ENCODE results near the gene VEZF1. TPM values are rescaled to one million over a fixed set of nuclear protein-coding genes. Genes with fewer than 3 reads are reported as not detected.

VEZF1 gene
- total and polyA plus RNA-seq, 2 of the 8 experiments (the other 6 are each of a cell fraction or from before 2014, with no cell fraction given): 28.9 to 61.9 TPM

GRCh38 chr17:58001461-58002124 lies 13.5 kb upstream of the VEZF1 start:
- H3K18ac ChIP-seq (ENCODE audit: extremely low read depth, low read length): no peak overlapping the region
- H3K4me3 ChIP-seq (ENCODE audit: extremely low read depth in 1 of 4, insufficient read depth in 2 of 4, low read depth in 3 of 4, low read length in 4 of 4): no peak overlapping the region
- POLR2A ChIA-PET (ENCODE audit: partially characterized antibody): interaction anchor here (1.2 to 28.0 kb wide), 14 partner anchors 8 to 139 kb away, joined by 3 to 672 read pairs (median 4); partner anchors contain the start of genes DYNLL2, MRPS23 and VEZF1
- peaks cover 0 to 11% (median 4%) of the 10 kb centered on the region in 4 experiments; a peak in 4 of 7 replicates for H3K4me1 ChIP-seq (replicated peaks in 1 of 4; ENCODE audit: control insufficient read depth in 3 of 4, insufficient read depth in 4 of 4, low read length in 3 of 4)
- H3K36me3 ChIP-seq (ENCODE audit: control insufficient read depth in 2 of 4, insufficient read depth in 4 of 4, low read length in 3 of 4): peaks cover 13 to 75% (median 46%) of the 10 kb centered on the region in 4 experiments
- no peak overlapping the region for H2BK15ac ChIP-seq (ENCODE audit: low read length)
- H4K8ac ChIP-seq (ENCODE audit: extremely low read depth, insufficient read depth, low read length): no peak overlapping the region
- 92% methylated on average over 1 of the region's 1 CpG; no CpG with 5 or more reads in 1 of the 2 experiments for WGBS, 2 experiments (ENCODE audit: extremely low coverage in 1 of 2, insufficient coverage in 1 of 2, insufficient read length in 1 of 2, insufficient replicate concordance in 2 of 2, low coverage in 1 of 2, low lambda C conversion rate in 2 of 2, missing lambda C conversion rate in 1 of 2)
- TF ChIP-seq CBX8 (IDR thresholded peaks at IDR 0.05; ENCODE audit: borderline replicate concordance, low read depth, low read length): no peak
- TF ChIP-seq EP300 (IDR thresholded peaks at IDR 0.05; ENCODE audit: borderline replicate concordance in 1 of 2, low read depth in 2 of 2, low read length in 2 of 2): no peak
- no peak for TF ChIP-seq HDAC6 (IDR thresholded peaks at IDR 0.05; ENCODE audit: low read depth, low read length)
- TF ChIP-seq BRCA1 (IDR thresholded peaks at IDR 0.05; ENCODE audit: low read depth, low read length): no peak
- TF ChIP-seq KDM1A (IDR thresholded peaks at IDR 0.05; ENCODE audit: borderline replicate concordance, low read length): no peak
- TF ChIP-seq CREB1 (IDR thresholded peaks at IDR 0.05): no peak
- TF ChIP-seq ASH2L (IDR thresholded peaks at IDR 0.05; ENCODE audit: low read length): no peak
- peak; percentile 32; the same call in 1 of the 2 replicates for TF ChIP-seq POLR2AphosphoS5 (IDR thresholded peaks at IDR 0.05; ENCODE audit: low read depth, low read length)
- no peak for TF ChIP-seq RBBP5 (IDR thresholded peaks at IDR 0.05; ENCODE audit: borderline replicate concordance, low read depth, low read length)
- no peak for TF ChIP-seq CHD2 (IDR thresholded peaks at IDR 0.05; ENCODE audit: low read length)
- peak in 1 of 2 experiments; percentile 60; a peak in 1 of 3 replicates for TF ChIP-seq POLR2A (IDR thresholded peaks at IDR 0.05; ENCODE audit: control extremely low read depth in 1 of 2, low read depth in 2 of 2, low read length in 2 of 2)
- H3K27me3 ChIP-seq (replicated peaks in 1 of 4; ENCODE audit: control insufficient read depth in 3 of 4, extremely low read depth in 1 of 4, insufficient read depth in 3 of 4, low read length in 3 of 4): no peaks in the 10 kb centered on the region
- H3K14ac ChIP-seq (ENCODE audit: insufficient read length): no peak overlapping the region
- H3K23me2 ChIP-seq (ENCODE audit: low read depth, low read length): peaks cover 6% of the 10 kb centered on the region
- H2BK5ac ChIP-seq (ENCODE audit: low read depth, low read length): no peak overlapping the region
- no peak overlapping the region for H3K4me2 ChIP-seq (ENCODE audit: insufficient read depth in 1 of 2, low read depth in 2 of 2, low read length in 2 of 2)
- no peaks in the 10 kb centered on the region for H3K9me3 ChIP-seq (ENCODE audit: insufficient read depth in 2 of 2, low read depth in 1 of 2, low read length in 1 of 2)
- CTCF ChIA-PET (ENCODE audit: partially characterized antibody): interaction anchor here (0.8 to 15.0 kb wide), 13 partner anchors 8 to 168 kb away, joined by 3 to 384 read pairs (median 4); partner anchors contain the start of gene MRPS23
- no peak for FAIRE-seq
- H3K23ac ChIP-seq (ENCODE audit: insufficient read length): no peak overlapping the region
- H3K79me1 ChIP-seq (ENCODE audit: low read depth, low read length): no peaks in the 10 kb centered on the region; the same call in 1 of the 2 replicates
- H2AK5ac ChIP-seq (ENCODE audit: low read depth, low read length): no peak overlapping the region
- H4K20me1 ChIP-seq (replicated peaks in 1 of 2; ENCODE audit: control insufficient read depth in 1 of 2, insufficient read depth in 2 of 2, low read length in 2 of 2): peaks cover 11 to 15% of the 10 kb centered on the region in 2 experiments
- H2AFZ ChIP-seq (ENCODE audit: low read length): no peak overlapping the region
- H2BK120ac ChIP-seq (replicated peaks; ENCODE audit: low read depth, low read length): no peak overlapping the region
- no peak overlapping the region for H4K91ac ChIP-seq (replicated peaks; ENCODE audit: insufficient read length, low read length)
- H3K56ac ChIP-seq (replicated peaks; ENCODE audit: insufficient read length, low read depth, low read length): no peak overlapping the region
- H3K79me2 ChIP-seq (ENCODE audit: control insufficient read depth in 1 of 2, insufficient read depth in 2 of 2, low read length in 2 of 2): peaks cover 11 to 51% of the 10 kb centered on the region in 2 experiments
- no peak overlapping the region for H2BK20ac ChIP-seq (ENCODE audit: low read length)
- H2BK12ac ChIP-seq (ENCODE audit: low read depth, low read length): no peak overlapping the region
- H4K5ac ChIP-seq (ENCODE audit: insufficient read length, low read depth, low read length): no peak overlapping the region
- no peak overlapping the region for H3K4ac ChIP-seq (replicated peaks; ENCODE audit: insufficient read length, low read depth, low read length)
- no peak for DNase-seq (ENCODE audit: low read depth in 1 of 2, low spot score in 2 of 2)
- H3K27ac ChIP-seq (ENCODE audit: low read depth, low read length): no peak overlapping the region
- no peak overlapping the region for H3K9ac ChIP-seq (replicated peaks in 1 of 4; ENCODE audit: extremely low read depth in 1 of 4, low read depth in 3 of 4, low read length in 3 of 4)

Measured in H1 (cell line).